Measurements from ENCODE around the gene MTA1.

MTA1 gene

GRCh38 chr14:105419195-105420091 is at the start of gene MTA1:
TSS of gene MTA1 (plus strand) at chr14:105419827. CDS start at chr14:105420036, 209 bp downstream.
- 0 out of 2 replicates have a peak within 1 kb of the TSS, but pooled peaks have one; percentile 24 for H2AFZ ChIP-seq (ENCODE audit: low read length)
- no peaks in the 10 kb centered on the region for H4K20me1 ChIP-seq (ENCODE audit: insufficient read depth, low read length)
- H3K4me3 ChIP-seq (ENCODE audit: low read depth, low read length, poor library complexity, severe bottlenecking) = peak within 1 kb of the TSS; percentile 79
- peaks cover 40% of the 10 kb centered on the region for H3K79me2 ChIP-seq (ENCODE audit: insufficient read depth, low read length)
- H3K27ac ChIP-seq (ENCODE audit: low read depth, low read length, poor library complexity, severe bottlenecking) = peak within 1 kb of the TSS; percentile 60
- peaks cover 8% of the 10 kb centered on the region; the same call in 1 of the 2 replicates for H3K27me3 ChIP-seq (ENCODE audit: insufficient read depth, low read length)
- TF ChIP-seq CTCF (IDR thresholded peaks at IDR 0.05; ENCODE audit: low read length) (no peak), EZH2 (IDR thresholded peaks at IDR 0.05; ENCODE audit: borderline replicate concordance, low read length) (no peak)
- H3K9me2 ChIP-seq (ENCODE audit: low read depth, low read length) = no peaks in the 10 kb centered on the region
- H3F3A ChIP-seq (ENCODE audit: insufficient read depth, low read length) = no peaks in the 10 kb centered on the region
- peaks cover 40% of the 10 kb centered on the region for H3K4me1 ChIP-seq (ENCODE audit: insufficient read depth, low read length, severe bottlenecking)
- no peaks in the 10 kb centered on the region for H3K9me3 ChIP-seq (ENCODE audit: low read length)
- peak within 1 kb of the TSS; percentile 78 for H3K4me2 ChIP-seq (ENCODE audit: low read length)
- peak within 1 kb of the TSS; percentile 80 for H3K9ac ChIP-seq (ENCODE audit: low read length)
- peaks cover 14% of the 10 kb centered on the region; the same call in 1 of the 2 replicates for H3K36me3 ChIP-seq (ENCODE audit: insufficient read depth, low read length)

- Histone ChIP-seq H2AFZ (ENCODE audit: low read length) (no peak overlapping the region), H3K27me3 (ENCODE audit: insufficient read depth, low read length) (peaks cover 6% of the 10 kb centered on the region; the same call in 1 of the 2 replicates), H3K36me3 (ENCODE audit: insufficient read depth, low read length) (no peaks in the 10 kb centered on the region), H3K9me2 (ENCODE audit: low read depth, low read length) (no peaks in the 10 kb centered on the region), H4K20me1 (ENCODE audit: insufficient read depth, low read length) (no peaks in the 10 kb centered on the region), H3K4me1 (ENCODE audit: insufficient read depth, low read length, severe bottlenecking) (peaks cover 7% of the 10 kb centered on the region), H3K4me3 (ENCODE audit: low read depth, low read length, poor library complexity, severe bottlenecking) (no peak overlapping the region), H3K27ac (ENCODE audit: low read depth, low read length, poor library complexity, severe bottlenecking) (no peak overlapping the region), H3K79me2 (ENCODE audit: insufficient read depth, low read length) (no peaks in the 10 kb centered on the region), H3K9me3 (ENCODE audit: low read length) (no peaks in the 10 kb centered on the region), H3K4me2 (ENCODE audit: low read length) (no peak overlapping the region), H3F3A (ENCODE audit: insufficient read depth, low read length) (no peaks in the 10 kb centered on the region), H3K9ac (ENCODE audit: low read length) (no peak overlapping the region)
- TF ChIP-seq EZH2 (IDR thresholded peaks at IDR 0.05; ENCODE audit: borderline replicate concordance, low read length) (no peak), CTCF (IDR thresholded peaks at IDR 0.05; ENCODE audit: low read length) (no peak)
These were observed 45.2 kb upstream of the MTA1 start for GRCh38 chr14:105374389-105374788.

GRCh38 chr14:105375635-105376057 is 44.0 kb upstream of the MTA1 start:
- H3K27me3 ChIP-seq (ENCODE audit: insufficient read depth, low read length) = peaks cover 6% of the 10 kb centered on the region; the same call in 1 of the 2 replicates
- H2AFZ ChIP-seq (ENCODE audit: low read length) = no peak overlapping the region
- no peaks in the 10 kb centered on the region for H3F3A ChIP-seq (ENCODE audit: insufficient read depth, low read length)
- H3K79me2 ChIP-seq (ENCODE audit: insufficient read depth, low read length) = no peaks in the 10 kb centered on the region
- H3K9me2 ChIP-seq (ENCODE audit: low read depth, low read length) = no peaks in the 10 kb centered on the region
- no peaks in the 10 kb centered on the region for H4K20me1 ChIP-seq (ENCODE audit: insufficient read depth, low read length)
- no peak for TF ChIP-seq EZH2 (IDR thresholded peaks at IDR 0.05; ENCODE audit: borderline replicate concordance, low read length)
- TF ChIP-seq CTCF (IDR thresholded peaks at IDR 0.05; ENCODE audit: low read length) = no peak
- H3K4me2 ChIP-seq (ENCODE audit: low read length) = no peak overlapping the region
- no peak overlapping the region for H3K4me3 ChIP-seq (ENCODE audit: low read depth, low read length, poor library complexity, severe bottlenecking)
- no peak overlapping the region for H3K9ac ChIP-seq (ENCODE audit: low read length)
- no peak overlapping the region for H3K27ac ChIP-seq (ENCODE audit: low read depth, low read length, poor library complexity, severe bottlenecking)
- peaks cover 7% of the 10 kb centered on the region for H3K4me1 ChIP-seq (ENCODE audit: insufficient read depth, low read length, severe bottlenecking)
- H3K36me3 ChIP-seq (ENCODE audit: insufficient read depth, low read length) = no peaks in the 10 kb centered on the region
- no peaks in the 10 kb centered on the region for H3K9me3 ChIP-seq (ENCODE audit: low read length)
